Measurements from ENCODE around the gene NRXN3. TPM values are rescaled to one million over a fixed set of nuclear protein-coding genes. Genes with fewer than 3 reads are reported as not detected.

The NRXN3 gene
- polyA plus RNA-seq, 1 donor from 2014 or later, result 110 TPM

- Histone ChIP-seq H3K9me3 (ENCODE audit: low read length) (no peaks in the 10 kb centered on the region), H3F3A (ENCODE audit: insufficient read depth, low read length, poor library complexity, severe bottlenecking) (no peaks in the 10 kb centered on the region), H3K79me2 (replicated peaks; ENCODE audit: insufficient read depth, low read length) (no peaks in the 10 kb centered on the region), H3K9ac (ENCODE audit: low read length) (no peak overlapping the region), H2AFZ (ENCODE audit: low read depth, low read length) (no peak overlapping the region), H3K27ac (ENCODE audit: low read length) (no peak overlapping the region), H4K20me1 (ENCODE audit: insufficient read depth) (no peaks in the 10 kb centered on the region), H3K27me3 (ENCODE audit: insufficient read depth, low read depth, low read length) (no peaks in the 10 kb centered on the region), H3K4me3 (ENCODE audit: low read length) (no peak overlapping the region), H3K9me2 (ENCODE audit: insufficient read depth, low read length) (no peaks in the 10 kb centered on the region), H3K4me2 (ENCODE audit: low read length) (no peak overlapping the region), H3K36me3 (ENCODE audit: insufficient read depth, low read length) (no peaks in the 10 kb centered on the region)
- TF ChIP-seq MXI1 (conservative IDR thresholded peaks at IDR 0.05; ENCODE audit: poor library complexity, severe bottlenecking), result no peak
- no peak for TF ChIP-seq REST (IDR thresholded peaks at IDR 0.05; ENCODE audit: borderline replicate concordance)
Observed at GRCh38 chr14:78524196-78524595, 354.0 kb downstream of the NRXN3 start.

DNA sequence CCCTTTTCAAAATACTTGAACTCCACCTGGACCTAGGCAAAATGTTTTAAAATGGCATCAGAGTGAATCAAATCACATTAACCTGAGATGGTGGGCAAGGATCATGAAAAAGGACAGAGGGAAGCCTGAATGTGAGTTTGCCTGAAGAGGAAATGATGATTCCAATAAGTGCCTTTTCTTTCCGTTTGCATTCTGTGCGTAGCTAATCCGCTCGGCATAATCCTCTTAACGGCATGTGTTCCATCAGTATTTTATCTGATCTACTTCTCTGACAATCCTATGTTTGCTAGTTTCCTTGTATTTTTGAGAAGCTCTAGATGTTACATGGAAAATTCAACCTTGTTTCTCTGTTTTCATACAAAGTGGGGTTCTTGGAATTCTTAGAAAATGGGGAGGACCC, 354.6 kb downstream of the NRXN3 start:
- Histone ChIP-seq H4K20me1 (ENCODE audit: insufficient read depth) (no peaks in the 10 kb centered on the region), H3K4me3 (ENCODE audit: low read length) (no peak overlapping the region), H3K27ac (ENCODE audit: low read length) (no peak overlapping the region), H3K79me2 (replicated peaks; ENCODE audit: insufficient read depth, low read length) (no peaks in the 10 kb centered on the region), H2AFZ (ENCODE audit: low read depth, low read length) (no peak overlapping the region), H3K9me3 (ENCODE audit: low read length) (no peaks in the 10 kb centered on the region), H3K9ac (ENCODE audit: low read length) (no peak overlapping the region), H3K4me2 (ENCODE audit: low read length) (no peak overlapping the region), H3K27me3 (ENCODE audit: insufficient read depth, low read depth, low read length) (no peaks in the 10 kb centered on the region), H3K9me2 (ENCODE audit: insufficient read depth, low read length) (no peaks in the 10 kb centered on the region), H3F3A (ENCODE audit: insufficient read depth, low read length, poor library complexity, severe bottlenecking) (no peaks in the 10 kb centered on the region), H3K36me3 (ENCODE audit: insufficient read depth, low read length) (no peaks in the 10 kb centered on the region)
- no peak for TF ChIP-seq TAF1 (IDR thresholded peaks at IDR 0.05; ENCODE audit: low read depth)

DNA sequence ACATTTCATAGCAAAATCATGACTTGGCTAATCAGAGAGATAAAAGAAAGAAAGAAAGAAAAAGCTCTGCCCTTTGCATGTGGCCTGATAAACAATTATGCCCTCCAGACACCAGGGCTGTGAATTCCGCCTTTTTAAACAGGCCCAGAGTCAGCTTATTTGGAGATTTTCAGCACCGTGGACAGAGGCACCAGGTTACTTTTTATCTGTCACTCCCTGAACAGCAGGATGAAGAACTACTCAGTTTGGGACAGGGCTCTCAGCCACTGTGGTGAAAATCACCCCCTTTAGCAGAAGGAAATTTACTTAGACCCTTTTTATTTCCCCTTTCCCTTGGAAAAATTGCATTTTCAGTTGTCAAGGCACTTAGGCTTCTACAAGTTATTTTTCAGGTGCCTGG, 359.9 kb downstream of the NRXN3 start:
- no peak overlapping the region for H3K27ac ChIP-seq (ENCODE audit: low read length)
- H3K79me2 ChIP-seq (replicated peaks; ENCODE audit: insufficient read depth, low read length), result no peaks in the 10 kb centered on the region
- H3K36me3 ChIP-seq (ENCODE audit: insufficient read depth, low read length), result no peaks in the 10 kb centered on the region
- no peaks in the 10 kb centered on the region for H3K9me2 ChIP-seq (ENCODE audit: insufficient read depth, low read length)
- H3K4me3 ChIP-seq (ENCODE audit: low read length), result no peak overlapping the region
- H3K27me3 ChIP-seq (ENCODE audit: insufficient read depth, low read depth, low read length), result no peaks in the 10 kb centered on the region
- no peak overlapping the region for H3K9ac ChIP-seq (ENCODE audit: low read length)
- no peaks in the 10 kb centered on the region for H3F3A ChIP-seq (ENCODE audit: insufficient read depth, low read length, poor library complexity, severe bottlenecking)
- TF ChIP-seq CTCF (IDR thresholded peaks at IDR 0.05; ENCODE audit: poor library complexity, severe bottlenecking) (no peak), EZH2 (IDR thresholded peaks at IDR 0.05; ENCODE audit: borderline replicate concordance, insufficient read depth, low read length, poor library complexity, severe bottlenecking) (no peak), REST (IDR thresholded peaks at IDR 0.05; ENCODE audit: borderline replicate concordance) (peak; percentile 79)
- no peaks in the 10 kb centered on the region for H3K9me3 ChIP-seq (ENCODE audit: low read length)
- H2AFZ ChIP-seq (ENCODE audit: low read depth, low read length), result no peak overlapping the region
- no peaks in the 10 kb centered on the region for H4K20me1 ChIP-seq (ENCODE audit: insufficient read depth)
- no peak overlapping the region for H3K4me2 ChIP-seq (ENCODE audit: low read length)
